Lower lobe of right lung (tissue), 2 donors: ENCODE results near the gene EBPL. TPM values are rescaled to one million over a fixed set of nuclear protein-coding genes. Genes with fewer than 3 reads are reported as not detected.

ENCODE experiments used
- ATAC-seq, 2 donors: fragments of 200-7000 bp; cut with Tn5 transposase; one replicate each; pipeline ENCODE4 v1.9.1; 2020 to 2022; ENCODE audit warnings: mild to moderate bottlenecking in 2 of 2, moderate library complexity in 2 of 2
- DNase-seq: peaks from one replicate; pipeline ENCODE4 v3.0.0-alpha.2; 2020
- H3K27ac ChIP-seq: fragments of 200-600 bp; one replicate; pipeline ENCODE4 v1.8.0; 2022
- H3K27me3 ChIP-seq: fragments of 200-600 bp; one replicate; pipeline ENCODE4 v1.8.0; 2022; ENCODE audit warnings: low read depth
- H3K36me3 ChIP-seq: fragments of 200-600 bp; one replicate; pipeline ENCODE4 v1.8.0; 2022; ENCODE audit warnings: mild to moderate bottlenecking
- H3K4me1 ChIP-seq: fragments of 200-600 bp; one replicate; pipeline ENCODE4 v1.8.0; 2022
- H3K4me3 ChIP-seq: fragments of 200-600 bp; one replicate; pipeline ENCODE4 v1.8.0; 2022; ENCODE audit warnings: mild to moderate bottlenecking
- H3K9me3 ChIP-seq: fragments of 200-600 bp; one replicate; pipeline ENCODE4 v1.8.0; 2022
- CTCF ChIP-seq: fragments of 200-600 bp; IDR thresholded peaks from one replicate; pipeline ENCODE4 v1.8.0; 2022; ENCODE audit warnings: antibody characterized with exemption, mild to moderate bottlenecking
- intact Hi-C: fragments of 100-400 bp; cut with DNase I; formaldehyde crosslinking; loops from one replicate; pipeline ENCODE4 v1.11.0; 2022
- total RNA-seq: library from RNA; stranded (reverse); fragmentation: NEBNext Ultra II Directional; extraction: Animal tissue kit (Norgen Biotek cat#: 25700); gene quantifications from one replicate; pipeline ENCODE4 v1.2.1, GENCODE V29; 2021
- donor health status: DM: no; HTN: yes; CAD: no; lungs with severe emphysema.

The EBPL gene
- total RNA-seq, 1 donor from 2014 or later: 48.4 TPM

GRCh38 chr13:49646688-49647087, 44.6 kb downstream of the EBPL start:
- intact Hi-C loops: no loop called here
- no peaks in the 10 kb centered on the region for H3K27me3 ChIP-seq
- ATAC-seq: no peak

DNA sequence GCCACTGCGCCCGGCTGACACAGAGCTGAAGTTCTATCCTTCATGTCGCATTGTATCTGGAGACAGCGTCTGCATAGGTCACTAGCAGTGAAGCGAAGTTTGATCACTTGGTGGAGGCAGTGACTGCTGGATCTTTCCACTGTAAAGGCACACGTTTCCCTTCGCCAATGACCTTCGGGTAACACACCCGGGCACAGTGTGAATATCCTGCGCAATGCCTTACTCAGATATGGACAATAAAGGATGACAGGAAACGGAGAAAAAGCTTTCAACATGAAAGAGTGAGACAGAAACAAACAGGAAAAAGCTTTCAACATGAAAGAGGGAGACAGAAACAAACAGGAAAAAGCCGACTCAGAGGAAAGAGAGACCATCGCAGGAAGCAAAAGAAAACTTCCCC, 45.8 kb downstream of the EBPL start:
- Histone ChIP-seq H3K9me3 (no peaks in the 10 kb centered on the region), H3K27me3 (no peaks in the 10 kb centered on the region), H3K36me3 (no peaks in the 10 kb centered on the region), H3K4me3 (no peak overlapping the region), H3K4me1 (peaks cover 20% of the 10 kb centered on the region), H3K27ac (no peak overlapping the region)
- TF ChIP-seq CTCF: no peak
- no peak for ATAC-seq
- intact Hi-C loops: no loop called here
- DNase-seq: no peak

More at GRCh38 chr13:49646688-49647087, 44.6 kb downstream of the EBPL start:
- no peaks in the 10 kb centered on the region for H3K9me3 ChIP-seq
- peaks cover 14% of the 10 kb centered on the region for H3K4me1 ChIP-seq
- no peak for DNase-seq
- no peaks in the 10 kb centered on the region for H3K36me3 ChIP-seq
- no peak overlapping the region for H3K4me3 ChIP-seq
- H3K27ac ChIP-seq: no peak overlapping the region
- TF ChIP-seq CTCF: no peak

GRCh38 chr13:49643035-49643646, 48.1 kb downstream of the EBPL start:
- ATAC-seq: peak; percentile 29 to 40
- Histone ChIP-seq H3K4me1 (peaks cover 20% of the 10 kb centered on the region), H3K27me3 (no peaks in the 10 kb centered on the region), H3K36me3 (no peaks in the 10 kb centered on the region), H3K9me3 (no peaks in the 10 kb centered on the region), H3K4me3 (peak overlapping the region; percentile 32), H3K27ac (peak overlapping the region; percentile 6)
- intact Hi-C loops: no loop called here
- TF ChIP-seq CTCF: no peak
- no peak for DNase-seq

- peak; percentile 95 to 96 for ATAC-seq
- DNase-seq: peak; percentile 89
- Histone ChIP-seq H3K27ac (peak overlapping the region; percentile 59), H3K9me3 (no peaks in the 10 kb centered on the region), H3K36me3 (no peaks in the 10 kb centered on the region), H3K4me1 (peaks cover 20% of the 10 kb centered on the region), H3K27me3 (no peaks in the 10 kb centered on the region), H3K4me3 (peak overlapping the region; percentile 32)
- TF ChIP-seq CTCF: no peak
- intact Hi-C loops: no loop called here
Measured at GRCh38 chr13:49641801-49642291, 49.4 kb downstream of the EBPL start.

- H3K4me1 ChIP-seq: peaks cover 20% of the 10 kb centered on the region
- TF ChIP-seq CTCF: no peak
- ATAC-seq (no peak), DNase-seq (no peak)
- intact Hi-C loops: no loop called here
- peak overlapping the region; percentile 7 for H3K27ac ChIP-seq
- H3K36me3 ChIP-seq: no peaks in the 10 kb centered on the region
- H3K4me3 ChIP-seq: no peak overlapping the region
- H3K27me3 ChIP-seq: no peaks in the 10 kb centered on the region
- H3K9me3 ChIP-seq: no peaks in the 10 kb centered on the region
Measured at GRCh38 chr13:49638744-49639072, 52.6 kb downstream of the EBPL start.
